Stimulated activated CD4-positive, alpha-beta T cell treated with anti-CD3 and anti-CD28 coated beads, Interleukin-2, amount 100 ng/mL, for 4 hours (primary cell): Measurements from ENCODE around the gene POMC.
"Not testable (repeated sequence)": the region's sequence is repeated elsewhere in the genome, so short reads cannot be mapped to it uniquely, and the experiment has no call there.

Experiments
- DNase-seq: peaks from one replicate; pipeline ENCODE4 v3.0.0-alpha.2; 2020; ENCODE audit warnings: low read depth

The POMC gene

DNA sequence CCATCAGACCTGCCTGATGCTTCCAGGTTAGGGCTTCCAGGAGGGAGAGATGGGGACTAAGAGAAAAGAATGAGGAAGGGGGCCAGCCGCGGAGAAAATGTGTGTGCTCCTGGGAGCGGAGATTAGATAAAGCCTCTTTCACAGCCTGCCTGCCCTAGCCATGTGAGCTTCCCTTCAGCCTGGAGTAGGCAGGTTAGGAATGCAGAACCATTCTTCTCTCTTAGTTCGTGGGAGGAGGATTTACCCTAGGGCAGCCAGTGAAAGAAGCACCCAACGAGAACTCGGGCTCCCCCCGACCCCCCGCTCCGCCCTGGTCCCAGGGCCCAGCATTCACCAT lies 36.1 kb downstream of the POMC start:
- DNase-seq, result no peak

DNA sequence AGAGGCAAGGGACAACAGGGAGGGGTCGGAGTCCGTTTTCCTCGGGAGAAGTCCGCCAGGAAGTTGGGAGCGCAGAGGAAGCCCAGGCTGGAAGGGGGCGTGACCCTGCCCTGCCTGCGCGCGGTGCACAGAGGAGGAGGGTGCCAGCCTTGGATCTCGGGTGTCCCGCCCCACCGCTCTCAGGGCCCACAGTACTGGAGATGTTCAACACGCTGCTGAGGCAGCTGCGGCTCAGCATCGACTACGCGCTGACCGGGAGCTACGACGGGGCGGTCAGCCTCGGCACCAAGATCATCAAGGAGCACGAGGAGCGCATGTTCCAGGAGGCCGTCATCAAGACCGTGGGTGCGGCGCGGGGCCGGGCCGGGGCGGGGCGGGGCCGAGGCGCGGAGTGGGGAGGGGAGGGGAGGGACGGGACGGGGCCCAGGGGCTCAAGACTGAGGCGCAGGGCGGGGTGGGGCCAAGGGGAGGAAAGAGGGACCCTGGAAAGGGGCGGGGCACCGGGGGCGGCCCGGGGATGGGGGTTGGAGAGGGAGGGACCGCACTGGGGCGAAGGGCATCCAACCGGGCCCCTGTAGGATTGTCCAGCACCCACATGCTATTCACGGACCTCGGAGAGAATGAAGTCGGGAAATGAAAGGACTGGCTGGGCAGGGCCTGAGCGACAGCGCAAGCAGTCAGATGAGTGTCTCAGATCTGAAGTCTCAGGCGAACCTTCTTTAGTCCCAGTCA lies 36.6 kb downstream of the POMC start:
- no peak for DNase-seq

- DNase-seq, result no peak
Measured at GRCh38 chr2:25131253-25131566, 37.2 kb downstream of the POMC start.

GRCh38 chr2:25129901-25130520 lies 38.4 kb downstream of the POMC start:
- DNase-seq, result no peak

- DNase-seq, result no peak
Measured at GRCh38 chr2:25127646-25128045, 40.7 kb downstream of the POMC start.

DNA sequence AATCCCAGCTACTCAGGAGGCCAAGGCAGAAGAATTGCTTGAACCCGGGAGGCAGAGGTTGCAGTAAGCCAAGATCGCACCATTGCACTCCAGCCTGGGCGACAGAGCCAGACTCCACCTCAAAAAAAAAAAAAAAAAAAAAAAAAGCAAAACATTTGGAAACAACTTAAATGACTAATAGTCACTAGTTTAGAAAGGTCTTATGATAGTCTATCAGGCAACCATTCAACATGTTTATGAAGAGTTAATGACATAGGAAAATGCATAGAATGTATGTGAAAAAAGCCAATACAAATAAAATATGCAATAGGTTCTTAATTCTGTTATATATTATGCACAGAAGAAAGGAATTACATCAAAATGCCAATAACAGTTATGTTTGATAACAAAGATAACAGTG lies 41.3 kb downstream of the POMC start:
- not testable (repeated sequence) for DNase-seq

GRCh38 chr2:25125976-25126375 lies 42.4 kb downstream of the POMC start:
- no peak for DNase-seq

DNA sequence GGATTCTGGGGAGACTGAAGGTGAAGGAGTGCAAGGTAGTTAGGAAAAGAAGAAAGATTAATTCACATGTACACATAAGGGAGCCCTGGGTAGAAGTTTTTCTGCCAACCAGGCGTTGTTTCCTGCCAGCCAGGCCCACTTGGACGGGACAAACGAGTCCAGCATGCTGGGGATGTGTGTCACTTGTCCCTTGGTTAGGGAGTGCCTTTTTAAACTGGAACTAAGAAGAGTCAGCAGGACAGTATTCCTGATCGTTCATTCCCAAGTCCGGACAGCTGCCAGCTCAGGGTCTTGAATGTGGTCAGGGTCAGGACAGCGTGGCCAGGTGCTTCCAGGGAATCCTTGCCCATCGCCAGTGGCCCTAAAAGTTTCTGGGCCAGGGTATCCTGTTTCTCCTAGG lies 43.2 kb downstream of the POMC start:
- no peak for DNase-seq

DNA sequence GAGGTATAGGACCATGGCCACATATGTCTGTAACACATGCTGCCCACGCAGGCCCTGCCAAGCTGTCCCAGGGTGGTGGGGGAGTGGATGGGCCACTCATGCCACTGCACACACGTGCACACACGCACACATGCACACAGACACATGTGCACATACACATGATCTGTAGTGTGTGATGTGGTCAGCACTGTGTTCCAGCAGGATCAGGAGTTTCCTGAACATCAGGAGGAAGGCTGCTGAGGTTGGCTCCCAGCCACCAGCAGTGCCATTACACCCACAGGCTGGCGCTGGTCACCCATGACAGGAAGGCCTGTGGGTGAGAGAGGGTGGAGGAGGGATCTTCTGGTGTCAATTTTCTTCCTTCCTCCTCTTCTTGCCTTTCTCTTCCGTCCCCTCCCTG lies 44.7 kb downstream of the POMC start:
- no peak for DNase-seq

GRCh38 chr2:25122367-25122766 lies 46.0 kb downstream of the POMC start:
- DNase-seq, result no peak

GRCh38 chr2:25119263-25119662 lies 49.1 kb downstream of the POMC start:
- DNase-seq, result no peak

DNA sequence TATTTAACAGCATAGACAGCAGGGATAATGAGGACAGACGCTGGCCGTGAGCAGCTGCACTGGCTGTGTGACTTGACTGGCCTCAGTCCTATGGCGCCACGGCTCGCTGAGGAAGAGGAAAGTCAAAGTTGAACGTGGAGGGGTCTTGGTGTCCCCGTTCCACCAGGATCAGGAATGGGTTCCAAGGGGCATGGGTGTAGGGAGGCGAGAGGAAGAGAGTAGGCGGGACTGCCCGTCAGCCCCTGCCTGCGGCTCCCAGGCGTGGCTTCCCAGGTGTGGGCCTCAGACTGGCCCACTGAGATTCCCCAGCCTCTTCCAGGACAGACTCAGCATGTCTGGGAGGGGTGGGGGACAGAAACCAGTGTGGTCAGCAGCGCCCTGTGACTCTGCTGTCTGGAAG lies 51.4 kb downstream of the POMC start:
- DNase-seq, result no peak

DNA sequence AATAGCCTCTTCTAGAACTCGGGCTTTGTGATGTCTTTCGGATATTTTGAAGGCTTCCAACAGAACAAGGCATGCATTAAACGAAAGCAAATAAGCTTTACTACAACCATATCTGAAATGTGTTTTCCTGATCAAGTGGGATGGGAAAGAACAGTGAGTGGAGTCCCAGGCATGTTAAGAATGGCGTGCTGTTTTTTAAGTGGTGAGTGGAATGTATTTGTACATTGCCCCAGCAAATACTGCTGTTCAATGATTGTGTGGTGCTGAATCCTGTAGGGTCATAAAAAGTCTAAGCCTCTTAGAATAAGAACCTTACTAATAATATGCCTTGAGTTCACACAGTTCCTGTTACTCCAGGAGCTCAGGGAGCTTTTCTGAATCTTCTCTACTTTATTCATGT lies 52.5 kb downstream of the POMC start:
- DNase-seq, result no peak

DNA sequence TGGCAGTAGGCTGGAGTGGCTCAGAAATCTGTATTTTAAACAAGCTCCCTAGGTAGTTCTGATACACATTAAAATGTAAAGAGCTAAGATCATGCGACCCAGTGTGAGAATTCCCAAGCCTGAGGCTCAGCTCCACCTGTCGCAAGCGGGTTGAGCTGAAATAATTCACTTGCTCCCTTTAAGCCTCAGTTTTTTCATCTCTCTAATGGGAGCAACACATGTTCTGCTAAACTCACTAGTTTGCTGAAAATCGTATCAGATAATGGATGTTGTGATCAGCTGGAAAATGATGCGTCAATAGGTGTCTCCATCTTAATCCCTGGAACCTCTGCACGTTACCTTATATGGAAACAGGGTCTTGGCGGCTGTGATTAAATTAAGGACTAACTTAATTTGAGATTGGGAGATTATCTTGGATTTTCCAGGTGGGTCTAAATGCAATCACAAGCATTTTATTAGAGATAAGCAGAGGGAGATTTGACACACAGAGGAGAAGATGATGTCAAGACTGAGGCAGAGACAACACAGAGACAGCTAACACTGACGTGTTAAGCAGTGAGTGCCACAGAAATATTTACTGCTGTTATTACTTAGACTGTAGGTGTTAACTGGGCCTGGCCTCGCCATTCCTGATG lies 53.0 kb downstream of the POMC start:
- DNase-seq, result no peak

- no peak for DNase-seq
Measured at GRCh38 chr2:25112113-25112512, 56.3 kb downstream of the POMC start.
